Islet precursor cell (in vitro differentiated cells): Measurements from ENCODE around the gene PLCB1.

Experiments
- DNase-seq: peaks from one replicate; pipeline ENCODE4 v3.0.0-alpha.2; 2018

Gene PLCB1

GRCh38 chr20:8678098-8678776, 546.2 kb downstream of the PLCB1 start:
- no peak for DNase-seq

GRCh38 chr20:8689337-8689736, 557.3 kb downstream of the PLCB1 start:
- no peak for DNase-seq

- DNase-seq: no peak
Observed at GRCh38 chr20:8690074-8690473, 558.0 kb downstream of the PLCB1 start.

GRCh38 chr20:8693709-8694108, 561.6 kb downstream of the PLCB1 start:
- no peak for DNase-seq

GRCh38 chr20:8700756-8701155, 568.7 kb downstream of the PLCB1 start:
- no peak for DNase-seq

GRCh38 chr20:8706961-8707700, 575.1 kb downstream of the PLCB1 start:
- no peak for DNase-seq

GRCh38 chr20:8709627-8710026, 577.6 kb downstream of the PLCB1 start:
- DNase-seq: no peak

- no peak for DNase-seq
Observed at GRCh38 chr20:8711501-8711900, 579.4 kb downstream of the PLCB1 start.

- DNase-seq: no peak
Observed at GRCh38 chr20:8714206-8714605, 582.1 kb downstream of the PLCB1 start.

- DNase-seq: no peak
Observed at GRCh38 chr20:8718279-8718678, 586.2 kb downstream of the PLCB1 start.

GRCh38 chr20:8720089-8720488, 588.0 kb downstream of the PLCB1 start:
- DNase-seq: no peak

GRCh38 chr20:8721098-8721497, 589.0 kb downstream of the PLCB1 start:
- DNase-seq: no peak

GRCh38 chr20:8722277-8722928, 590.3 kb downstream of the PLCB1 start:
- peak; percentile 60 for DNase-seq

- no peak for DNase-seq
Observed at GRCh38 chr20:8723296-8723695, 591.2 kb downstream of the PLCB1 start.

GRCh38 chr20:8724884-8725283, 592.8 kb downstream of the PLCB1 start:
- DNase-seq: no peak

- no peak for DNase-seq
Observed at GRCh38 chr20:8726460-8726859, 594.4 kb downstream of the PLCB1 start.

GRCh38 chr20:8735014-8735413, 602.9 kb downstream of the PLCB1 start:
- DNase-seq: no peak

GRCh38 chr20:8735674-8736073, 603.6 kb downstream of the PLCB1 start:
- DNase-seq: no peak

- no peak for DNase-seq
Observed at GRCh38 chr20:8740265-8740664, 608.2 kb downstream of the PLCB1 start.

- DNase-seq: no peak
Observed at GRCh38 chr20:8744228-8744844, 612.3 kb downstream of the PLCB1 start.

- DNase-seq: no peak
Observed at GRCh38 chr20:8749101-8749500, 617.0 kb downstream of the PLCB1 start.

GRCh38 chr20:8749986-8750385, 617.9 kb downstream of the PLCB1 start:
- no peak for DNase-seq

GRCh38 chr20:8755340-8756118, 623.5 kb downstream of the PLCB1 start:
- DNase-seq: no peak
